ENCODE measurements around the gene MAP3K4. TPM values are rescaled to one million over a fixed set of nuclear protein-coding genes. Genes with fewer than 3 reads are reported as not detected.

The MAP3K4 gene
- total and polyA plus RNA-seq, 2 of the 4 experiments (the other 2 are of a cell fraction), result 11.5 to 20.4 TPM

- POLR2A ChIA-PET (ENCODE audit: unreplicated experiment), result no interaction called here
- CTCF ChIA-PET, result interaction anchor here (0.9 kb wide), 1 partner anchor 20 kb away, joined by 3 read pairs; no protein-coding TSS in a partner anchor
- intact Hi-C loops (cut with micrococcal nuclease), result no loop called here
Measured at GRCh38 chr6:161111261-161111660, 119.7 kb downstream of the MAP3K4 start.

More at GRCh38 chr6:161111261-161111660, 119.7 kb downstream of the MAP3K4 start:
- Histone ChIP-seq H3K27me3 (ENCODE audit: control insufficient read depth, insufficient read depth, low read length) (no peaks in the 10 kb centered on the region), H3K4ac (ENCODE audit: low read depth, low read length) (no peak overlapping the region), H2BK120ac (ENCODE audit: low read depth, low read length) (no peak overlapping the region), H3K9me3 (ENCODE audit: control insufficient read depth, insufficient read depth, low read length) (no peaks in the 10 kb centered on the region), H3K4me3 (ENCODE audit: insufficient read depth, low read depth, low read length) (no peak overlapping the region), H3K4me2 (ENCODE audit: low read depth, low read length) (no peak overlapping the region), H4K5ac (ENCODE audit: low read depth, low read length) (no peak overlapping the region), H3K79me1 (ENCODE audit: low read depth in 1 of 2, low read length in 2 of 2) (no peaks in the 10 kb centered on the region; a peak in 1 of 4 replicates), H3K36me3 (ENCODE audit: control insufficient read depth, insufficient read depth, low read length) (peaks cover 41% of the 10 kb centered on the region), H4K8ac (ENCODE audit: low read depth in 2 of 2, low read length in 2 of 2) (no peak overlapping the region), H2AK9ac (replicated peaks; ENCODE audit: low read depth, low read length, poor library complexity) (no peak overlapping the region), H2BK5ac (ENCODE audit: low read depth, low read length, poor library complexity, severe bottlenecking) (no peak overlapping the region), H2BK15ac (ENCODE audit: low read depth, low read length) (no peak overlapping the region), H4K91ac (ENCODE audit: insufficient read depth, low read depth, low read length) (no peak overlapping the region), H3K56ac (ENCODE audit: extremely low read depth, insufficient read depth, low read length) (no peak overlapping the region), H3K4me1 (ENCODE audit: control insufficient read depth, insufficient read depth, low read length) (peaks cover 2% of the 10 kb centered on the region; the same call in 1 of the 2 replicates), H3K23ac (ENCODE audit: low read depth, low read length) (no peak overlapping the region), H4K20me1 (ENCODE audit: insufficient read depth, low read length) (no peaks in the 10 kb centered on the region), H2AFZ (replicated peaks; ENCODE audit: low read length, poor library complexity) (no peak overlapping the region), H2BK20ac (ENCODE audit: low read depth, low read length) (no peak overlapping the region), H3K9me1 (ENCODE audit: insufficient read depth, low read length) (peaks cover 2% of the 10 kb centered on the region; the same call in 1 of the 2 replicates), H3K18ac (ENCODE audit: low read depth, low read length) (no peak overlapping the region), H2AK5ac (ENCODE audit: low read depth, low read length) (no peak overlapping the region), H3K14ac (replicated peaks; ENCODE audit: low read depth, low read length) (no peak overlapping the region), H3K27ac (ENCODE audit: insufficient read depth, low read length) (no peak overlapping the region), H3K9ac (ENCODE audit: low read depth, low read length) (no peak overlapping the region)
- WGBS, 2 experiments (ENCODE audit: extremely low coverage in 2 of 2, insufficient read length in 1 of 2), result no CpG with 5 or more reads among the region's 4 CpGs
- BruUV-seq (replicated peaks), result no TSS peak
- DNase-seq (no peak), ATAC-seq (ENCODE audit: low read depth) (no peak)
- dilution Hi-C loops (cut with HindIII; ENCODE audit: low sequenced_read_pairs, unreplicated experiment) (no loop called here), in situ Hi-C loops (cut with MboI; ENCODE audit: low sequenced_read_pairs) (no loop called here)
- no peak for TF ChIP-seq NFE2L2 (IDR thresholded peaks at IDR 0.05; ENCODE audit: low read depth, low read length)
- TF ChIP-seq MXI1 (IDR thresholded peaks at IDR 0.05; ENCODE audit: borderline replicate concordance, low read depth, low read length), result no peak
- TF ChIP-seq MAFK (IDR thresholded peaks at IDR 0.05; ENCODE audit: low read depth, low read length), result no peak
- TF ChIP-seq, protein P1, sequence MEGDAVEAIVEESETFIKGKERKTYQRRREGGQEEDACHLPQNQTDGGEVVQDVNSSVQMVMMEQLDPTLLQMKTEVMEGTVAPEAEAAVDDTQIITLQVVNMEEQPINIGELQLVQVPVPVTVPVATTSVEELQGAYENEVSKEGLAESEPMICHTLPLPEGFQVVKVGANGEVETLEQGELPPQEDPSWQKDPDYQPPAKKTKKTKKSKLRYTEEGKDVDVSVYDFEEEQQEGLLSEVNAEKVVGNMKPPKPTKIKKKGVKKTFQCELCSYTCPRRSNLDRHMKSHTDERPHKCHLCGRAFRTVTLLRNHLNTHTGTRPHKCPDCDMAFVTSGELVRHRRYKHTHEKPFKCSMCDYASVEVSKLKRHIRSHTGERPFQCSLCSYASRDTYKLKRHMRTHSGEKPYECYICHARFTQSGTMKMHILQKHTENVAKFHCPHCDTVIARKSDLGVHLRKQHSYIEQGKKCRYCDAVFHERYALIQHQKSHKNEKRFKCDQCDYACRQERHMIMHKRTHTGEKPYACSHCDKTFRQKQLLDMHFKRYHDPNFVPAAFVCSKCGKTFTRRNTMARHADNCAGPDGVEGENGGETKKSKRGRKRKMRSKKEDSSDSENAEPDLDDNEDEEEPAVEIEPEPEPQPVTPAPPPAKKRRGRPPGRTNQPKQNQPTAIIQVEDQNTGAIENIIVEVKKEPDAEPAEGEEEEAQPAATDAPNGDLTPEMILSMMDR (conservative IDR thresholded peaks at IDR 0.05; ENCODE audit: low read depth, low read length), result no peak
- no peak for TF ChIP-seq CHD1 (IDR thresholded peaks at IDR 0.05; ENCODE audit: low read depth, low read length)
- no peak for TF ChIP-seq RAD21 (IDR thresholded peaks at IDR 0.05; ENCODE audit: low read length)
- no peak for TF ChIP-seq RCOR1 (IDR thresholded peaks at IDR 0.05; ENCODE audit: insufficient replicate concordance, low read length)
- no peak for TF ChIP-seq CEBPB (IDR thresholded peaks at IDR 0.05; ENCODE audit: low read depth, low read length)
- TF ChIP-seq, protein P2, sequence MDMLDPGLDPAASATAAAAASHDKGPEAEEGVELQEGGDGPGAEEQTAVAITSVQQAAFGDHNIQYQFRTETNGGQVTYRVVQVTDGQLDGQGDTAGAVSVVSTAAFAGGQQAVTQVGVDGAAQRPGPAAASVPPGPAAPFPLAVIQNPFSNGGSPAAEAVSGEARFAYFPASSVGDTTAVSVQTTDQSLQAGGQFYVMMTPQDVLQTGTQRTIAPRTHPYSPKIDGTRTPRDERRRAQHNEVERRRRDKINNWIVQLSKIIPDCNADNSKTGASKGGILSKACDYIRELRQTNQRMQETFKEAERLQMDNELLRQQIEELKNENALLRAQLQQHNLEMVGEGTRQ (IDR thresholded peaks at IDR 0.05; ENCODE audit: low read depth, low read length), result no peak
- TF ChIP-seq ELK1 (IDR thresholded peaks at IDR 0.05; ENCODE audit: borderline replicate concordance, low read depth, low read length), result no peak
- no peak for TF ChIP-seq FOS (IDR thresholded peaks at IDR 0.05; ENCODE audit: low read depth, low read length)
- TF ChIP-seq MAZ (IDR thresholded peaks at IDR 0.05; ENCODE audit: borderline replicate concordance, low read depth, low read length), result no peak
- TF ChIP-seq BHLHE40 (IDR thresholded peaks at IDR 0.05; ENCODE audit: low read depth, low read length), result no peak
- no peak for TF ChIP-seq RFX5 (IDR thresholded peaks at IDR 0.05; ENCODE audit: low read depth, low read length)
- no peak for TF ChIP-seq POLR2A (IDR thresholded peaks at IDR 0.05; ENCODE audit: low read depth, low read length)
